D721Med (cell line): Measurements from ENCODE around the gene SLC34A1.
A peak's percentile ranks its signal among the peaks of the same experiment; 100 is the strongest.

Source experiments
- DNase-seq: peaks from one replicate; pipeline ENCODE4 v3.0.0; 2011; ENCODE audit warnings: low spot score; ENCODE audit not compliant: insufficient read length
- FAIRE-seq: peaks from 2 replicates; lab custom pipeline; 2011; peaks lifted over from hg19 to GRCh38; lab: Jason Lieb, UNC
- CTCF ChIP-seq: IDR thresholded peaks from 2 replicates; pipeline ENCODE4 v1.5.1; 2012; ENCODE audit warnings: mild to moderate bottlenecking, control low read depth; ENCODE audit not compliant: insufficient read depth; ENCODE audit errors: missing control alignments

The SLC34A1 gene

GRCh38 chr5:177421062-177421798, 37.0 kb downstream of the SLC34A1 start:
- FAIRE-seq = no peak
- TF ChIP-seq CTCF = no peak
- DNase-seq = no peak

GRCh38 chr5:177423671-177424070, 39.4 kb downstream of the SLC34A1 start:
- FAIRE-seq (no peak), DNase-seq (no peak)
- TF ChIP-seq CTCF = no peak

GRCh38 chr5:177425196-177425800, 41.1 kb downstream of the SLC34A1 start:
- no peak for TF ChIP-seq CTCF
- no peak for DNase-seq
- no peak for FAIRE-seq

- FAIRE-seq (no peak), DNase-seq (peak; percentile 70)
- TF ChIP-seq CTCF = no peak
These were observed 41.7 kb downstream of the SLC34A1 start for GRCh38 chr5:177425801-177426565.

- DNase-seq = peak; percentile 99
These were observed 42.5 kb downstream of the SLC34A1 start, which contains the start of gene GRK6 for GRCh38 chr5:177426566-177427210. Gene GRK6 (plus strand): TSS chr5:177426676. CDS start chr5:177426846, 170 bp downstream.

More at GRCh38 chr5:177426566-177427210, 42.5 kb downstream of the SLC34A1 start, which contains the start of gene GRK6:
- no peak for TF ChIP-seq CTCF
- FAIRE-seq = no peak
